ENCODE measurements around the gene MMP24OS. TPM values are rescaled to one million over a fixed set of nuclear protein-coding genes. Genes with fewer than 3 reads are reported as not detected.

The MMP24OS gene
- total RNA-seq, 4 donors from 2014 or later = 8.8 to 67.8 (median 18.1) TPM

DNA sequence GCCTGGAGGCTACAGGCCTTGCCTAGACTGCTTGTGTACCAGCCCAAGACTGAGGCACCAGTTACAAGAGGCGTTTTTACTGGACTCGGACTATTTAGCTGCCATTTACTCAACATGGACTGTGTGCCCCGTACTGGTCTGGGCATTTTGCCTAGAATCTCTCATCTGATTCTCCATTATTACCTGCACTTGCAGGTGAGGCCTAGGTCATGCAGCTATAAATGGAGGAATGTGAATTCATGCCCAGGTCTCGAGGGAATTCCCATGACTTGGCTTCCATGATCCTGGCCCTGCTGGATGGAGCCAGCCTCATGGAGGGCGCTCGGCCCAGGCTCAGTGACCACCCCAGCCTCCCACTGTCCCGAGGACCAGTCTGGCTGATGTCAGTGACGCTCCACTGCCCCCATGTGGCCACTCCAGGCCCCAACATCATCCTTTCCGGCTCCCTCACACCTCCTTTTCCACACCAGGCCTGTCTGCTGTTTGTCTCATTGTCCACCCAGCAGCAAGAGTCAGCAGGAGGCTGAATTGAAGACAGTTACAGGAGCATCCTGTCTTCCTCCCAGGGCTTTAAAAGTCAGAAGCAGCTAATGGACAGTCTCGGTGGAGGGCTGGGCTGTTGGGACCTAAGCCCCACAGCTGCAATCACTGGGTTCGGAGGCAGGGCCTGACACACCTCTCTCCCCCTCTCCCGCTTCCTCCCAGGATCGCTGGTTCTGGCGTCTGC is 8.7 kb downstream of the MMP24OS start:
- intact Hi-C loops (cut with DNase I; ENCODE audit: low total_unique reads) = no loop called here
- Histone ChIP-seq H3K36me3 (no peaks in the 10 kb centered on the region), H3K9me3 (no peaks in the 10 kb centered on the region), H3K27me3 (no peaks in the 10 kb centered on the region), H3K4me3 (no peak overlapping the region), H3K27ac (peak overlapping the region in 1 of 2 donors; percentile 16), H3K4me1 (no peaks in the 10 kb centered on the region)
- TF ChIP-seq, protein P1, sequence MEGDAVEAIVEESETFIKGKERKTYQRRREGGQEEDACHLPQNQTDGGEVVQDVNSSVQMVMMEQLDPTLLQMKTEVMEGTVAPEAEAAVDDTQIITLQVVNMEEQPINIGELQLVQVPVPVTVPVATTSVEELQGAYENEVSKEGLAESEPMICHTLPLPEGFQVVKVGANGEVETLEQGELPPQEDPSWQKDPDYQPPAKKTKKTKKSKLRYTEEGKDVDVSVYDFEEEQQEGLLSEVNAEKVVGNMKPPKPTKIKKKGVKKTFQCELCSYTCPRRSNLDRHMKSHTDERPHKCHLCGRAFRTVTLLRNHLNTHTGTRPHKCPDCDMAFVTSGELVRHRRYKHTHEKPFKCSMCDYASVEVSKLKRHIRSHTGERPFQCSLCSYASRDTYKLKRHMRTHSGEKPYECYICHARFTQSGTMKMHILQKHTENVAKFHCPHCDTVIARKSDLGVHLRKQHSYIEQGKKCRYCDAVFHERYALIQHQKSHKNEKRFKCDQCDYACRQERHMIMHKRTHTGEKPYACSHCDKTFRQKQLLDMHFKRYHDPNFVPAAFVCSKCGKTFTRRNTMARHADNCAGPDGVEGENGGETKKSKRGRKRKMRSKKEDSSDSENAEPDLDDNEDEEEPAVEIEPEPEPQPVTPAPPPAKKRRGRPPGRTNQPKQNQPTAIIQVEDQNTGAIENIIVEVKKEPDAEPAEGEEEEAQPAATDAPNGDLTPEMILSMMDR (IDR thresholded peaks at IDR 0.05) = peak; percentile 58 to 75 (median 68)
- TF ChIP-seq POLR2A (IDR thresholded peaks at IDR 0.05) = no peak
- peak; percentile 61 to 62 for DNase-seq

DNA sequence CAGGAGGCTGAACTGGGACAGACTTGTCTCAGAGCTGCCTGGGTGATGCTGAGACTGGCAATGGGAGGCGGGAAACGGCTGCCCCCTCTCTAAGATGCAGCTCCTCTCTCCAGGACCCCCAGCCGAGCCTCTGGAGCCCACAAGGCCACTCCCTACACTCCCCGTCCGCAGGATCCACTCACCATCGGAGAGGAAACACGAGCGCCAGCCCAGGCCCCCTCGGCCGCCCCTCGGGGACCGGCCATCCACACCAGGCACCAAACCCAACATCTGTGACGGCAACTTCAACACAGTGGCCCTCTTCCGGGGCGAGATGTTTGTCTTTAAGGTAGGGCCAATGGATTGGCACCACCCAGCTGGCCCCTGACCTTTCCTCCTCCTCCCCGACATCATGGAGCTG is 10.8 kb downstream of the MMP24OS start:
- Histone ChIP-seq H3K4me3 (no peak overlapping the region), H3K27me3 (no peaks in the 10 kb centered on the region), H3K9me3 (no peaks in the 10 kb centered on the region), H3K27ac (no peak overlapping the region), H3K36me3 (no peaks in the 10 kb centered on the region), H3K4me1 (peaks cover 0 to 5% of the 10 kb centered on the region in 2 donors)
- intact Hi-C loops (cut with DNase I; ENCODE audit: low total_unique reads) = no loop called here
- no peak for DNase-seq
- TF ChIP-seq, protein P1 (IDR thresholded peaks at IDR 0.05) = no peak
- no peak for TF ChIP-seq POLR2A (IDR thresholded peaks at IDR 0.05)

DNA sequence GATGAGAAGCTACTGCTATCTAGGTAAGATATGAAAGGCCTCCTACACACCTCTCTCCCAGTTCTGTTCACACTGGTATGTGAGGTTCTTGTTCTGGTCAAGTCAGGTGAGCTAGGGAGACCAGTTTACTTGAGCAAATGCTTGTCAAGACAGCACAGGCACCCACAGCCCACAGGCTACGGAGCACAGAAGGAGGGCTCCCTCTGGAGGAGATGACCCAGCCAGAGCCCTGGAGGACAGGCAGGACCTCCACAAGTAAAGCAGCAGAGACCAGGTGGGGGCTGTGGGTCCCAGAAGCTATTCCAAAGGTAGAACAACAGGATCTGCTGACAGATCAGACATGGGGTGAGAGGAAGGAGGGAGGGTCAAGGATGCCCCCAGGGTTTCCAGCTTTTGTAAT is 13.2 kb downstream of the MMP24OS start:
- H3K4me3 ChIP-seq = no peak overlapping the region
- TF ChIP-seq, protein P1 (IDR thresholded peaks at IDR 0.05) = peak in 1 of 4 experiments; percentile 7
- TF ChIP-seq POLR2A (IDR thresholded peaks at IDR 0.05) = no peak
- H3K4me1 ChIP-seq = peaks cover 0 to 5% of the 10 kb centered on the region in 2 donors
- peak overlapping the region; percentile 52 to 93 for H3K27ac ChIP-seq
- DNase-seq = no peak
- no peaks in the 10 kb centered on the region for H3K36me3 ChIP-seq
- no peaks in the 10 kb centered on the region for H3K27me3 ChIP-seq
- H3K9me3 ChIP-seq = no peaks in the 10 kb centered on the region
- intact Hi-C loops (cut with DNase I; ENCODE audit: low total_unique reads) = no loop called here

DNA sequence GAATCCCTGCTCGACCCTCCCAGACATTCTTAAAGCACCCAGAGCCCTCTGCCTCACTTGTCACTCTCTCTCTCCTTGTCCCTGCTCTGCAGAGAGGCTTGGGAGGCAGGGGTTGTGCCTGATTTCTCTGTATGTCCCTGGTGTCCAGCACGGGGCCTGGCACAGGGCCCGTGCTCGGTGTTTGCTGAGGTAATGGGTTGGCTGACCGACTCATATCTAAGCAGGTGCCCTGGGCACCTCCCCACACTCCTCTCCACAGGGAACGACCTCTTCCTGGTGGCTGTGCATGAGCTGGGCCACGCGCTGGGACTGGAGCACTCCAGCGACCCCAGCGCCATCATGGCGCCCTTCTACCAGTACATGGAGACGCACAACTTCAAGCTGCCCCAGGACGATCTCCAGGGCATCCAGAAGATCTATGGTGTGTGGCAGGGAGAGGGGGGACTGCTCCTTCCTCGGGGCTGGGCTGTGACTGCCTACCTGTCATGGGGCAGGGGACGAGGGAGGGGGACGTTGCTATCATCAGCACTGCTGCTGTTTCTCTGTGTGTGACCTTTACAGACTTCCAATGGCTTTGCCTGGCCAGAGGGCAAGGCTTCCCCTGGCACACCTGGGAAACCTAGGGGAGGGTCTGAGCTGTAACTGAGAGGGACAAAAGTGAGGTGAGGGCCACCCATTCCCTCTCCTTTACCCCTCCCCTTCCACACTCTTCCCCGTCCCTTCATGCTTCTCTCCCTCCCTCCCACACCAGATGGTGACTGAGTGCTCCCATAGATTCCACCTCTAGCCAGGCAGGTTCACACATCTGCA is 14.2 kb downstream of the MMP24OS start:
- H3K4me1 ChIP-seq = peaks cover 0 to 5% of the 10 kb centered on the region in 2 donors
- H3K27me3 ChIP-seq = no peaks in the 10 kb centered on the region
- H3K4me3 ChIP-seq = no peak overlapping the region
- no peaks in the 10 kb centered on the region for H3K9me3 ChIP-seq
- peak overlapping the region; percentile 85 to 93 for H3K27ac ChIP-seq
- TF ChIP-seq, protein P1 (IDR thresholded peaks at IDR 0.05) = no peak
- TF ChIP-seq POLR2A (IDR thresholded peaks at IDR 0.05) = no peak
- no peak for DNase-seq
- H3K36me3 ChIP-seq = no peaks in the 10 kb centered on the region
- intact Hi-C loops (cut with DNase I; ENCODE audit: low total_unique reads) = no loop called here
